PC-9 (cell line): ENCODE results near the gene CNTNAP1.

ENCODE experiments used
- EZH2 ChIP-seq: fragments of 200-600 bp; sonication (generic); IDR thresholded peaks from 2 replicates; pipeline ENCODE4 v1.8.0; 2017; ENCODE audit warnings: antibody characterized with exemption, low read depth
- TF ChIP-seq, protein P1 (sequence below): fragments of 200-600 bp; sonication (generic); conservative IDR thresholded peaks from 2 replicates; pipeline ENCODE4 v1.6.1; 2017; ENCODE audit warnings: mixed run types, antibody characterized with exemption, mild to moderate bottlenecking, moderate library complexity

DNA sequence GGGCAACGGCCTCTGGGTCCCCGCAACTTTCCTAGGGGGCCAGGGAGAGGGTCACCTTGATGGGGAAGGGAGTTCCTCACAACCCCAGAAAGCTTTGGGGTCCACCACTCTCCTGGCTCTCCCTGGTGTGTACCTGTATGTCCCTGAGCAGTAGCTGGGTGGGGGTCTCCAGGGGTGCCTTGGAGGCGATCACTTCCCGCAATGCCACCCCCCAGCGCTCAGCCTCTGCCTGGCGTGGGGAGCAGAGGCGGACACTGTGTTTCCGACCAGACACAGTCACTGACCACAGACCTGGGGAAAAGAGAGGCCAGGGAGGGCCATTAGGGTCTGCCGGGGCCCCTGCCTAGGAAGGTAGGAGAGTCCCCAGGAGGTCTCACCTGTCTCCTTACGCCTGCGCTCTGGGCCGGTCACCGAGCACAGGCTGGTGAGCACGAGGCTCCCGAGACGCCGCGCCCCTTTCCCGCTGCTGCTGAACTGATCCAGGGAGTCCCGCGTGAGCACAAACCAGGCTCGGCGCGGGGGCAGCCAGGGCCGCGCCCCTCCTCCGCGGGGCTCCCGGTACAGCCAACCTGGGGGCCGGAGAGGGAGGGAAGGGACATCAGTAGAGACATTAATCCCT is 9.0 kb upstream of the CNTNAP1 start:
- TF ChIP-seq, protein P1, sequence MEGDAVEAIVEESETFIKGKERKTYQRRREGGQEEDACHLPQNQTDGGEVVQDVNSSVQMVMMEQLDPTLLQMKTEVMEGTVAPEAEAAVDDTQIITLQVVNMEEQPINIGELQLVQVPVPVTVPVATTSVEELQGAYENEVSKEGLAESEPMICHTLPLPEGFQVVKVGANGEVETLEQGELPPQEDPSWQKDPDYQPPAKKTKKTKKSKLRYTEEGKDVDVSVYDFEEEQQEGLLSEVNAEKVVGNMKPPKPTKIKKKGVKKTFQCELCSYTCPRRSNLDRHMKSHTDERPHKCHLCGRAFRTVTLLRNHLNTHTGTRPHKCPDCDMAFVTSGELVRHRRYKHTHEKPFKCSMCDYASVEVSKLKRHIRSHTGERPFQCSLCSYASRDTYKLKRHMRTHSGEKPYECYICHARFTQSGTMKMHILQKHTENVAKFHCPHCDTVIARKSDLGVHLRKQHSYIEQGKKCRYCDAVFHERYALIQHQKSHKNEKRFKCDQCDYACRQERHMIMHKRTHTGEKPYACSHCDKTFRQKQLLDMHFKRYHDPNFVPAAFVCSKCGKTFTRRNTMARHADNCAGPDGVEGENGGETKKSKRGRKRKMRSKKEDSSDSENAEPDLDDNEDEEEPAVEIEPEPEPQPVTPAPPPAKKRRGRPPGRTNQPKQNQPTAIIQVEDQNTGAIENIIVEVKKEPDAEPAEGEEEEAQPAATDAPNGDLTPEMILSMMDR: no peak
- TF ChIP-seq EZH2: no peak
